WTC11 (cell line): ENCODE measurements around the gene DHX38. TPM values are rescaled to one million over a fixed set of nuclear protein-coding genes. Genes with fewer than 3 reads are reported as not detected.

ENCODE experiments used
- ATAC-seq: fragments of 200-7000 bp; cut with Tn5 transposase; 2 replicates; pipeline ENCODE4 v1.10.0; 2021; ENCODE audit warnings: mild to moderate bottlenecking, moderate library complexity
- Bru-seq: library from RNA; stranded (reverse); fragments of 400-500 nt; gene quantifications from one replicate; lab custom pipeline; 2021; lab: Mats Ljungman, UMichigan
- CTCF ChIA-PET: fragments of 300-600 bp; sonication (Branson Sonifier 250); formaldehyde crosslinking; loops from one replicate; lab custom pipeline; 2021; ENCODE audit warnings: antibody characterized with exemption; lab: Charles Lee
- POLR2A ChIA-PET: fragments of 350-600 bp; sonication (Branson Sonifier 250); formaldehyde crosslinking; loops from one replicate; lab custom pipeline; 2021; ENCODE audit warnings: antibody characterized with exemption; lab: Charles Lee
- DNase-seq: peaks from one replicate; pipeline ENCODE4 v3.0.0; 2021; ENCODE audit warnings: low spot score
- H3K27ac Mint-ChIP-seq: 2 replicates; pipeline ENCODE4 v1.8.0; 2021; ENCODE audit warnings: mixed read lengths
- H3K27me3 Mint-ChIP-seq: 2 replicates; pipeline ENCODE4 v1.8.0; 2021; ENCODE audit warnings: low read depth, mild to moderate bottlenecking, moderate library complexity, mixed read lengths
- H3K36me3 Mint-ChIP-seq: 2 replicates; pipeline ENCODE4 v1.8.0; 2021; ENCODE audit warnings: mixed read lengths
- H3K4me1 Mint-ChIP-seq: 2 replicates; pipeline ENCODE4 v1.8.0; 2022; ENCODE audit warnings: mixed read lengths
- H3K4me3 Mint-ChIP-seq: 2 replicates; pipeline ENCODE4 v1.8.0; 2021; ENCODE audit warnings: mild to moderate bottlenecking, moderate library complexity, mixed read lengths
- H3K9me3 Mint-ChIP-seq: 2 replicates; pipeline ENCODE4 v1.8.0; 2021; ENCODE audit warnings: mixed read lengths
- AR ChIP-seq: fragments of 250-450 bp; sonication (Bioruptor Pico); IDR thresholded peaks from 2 replicates; pipeline ENCODE4 v1.9.0; 2021; ENCODE audit warnings: mild to moderate bottlenecking
- ATF1 ChIP-seq: sonication (generic); formaldehyde crosslinking; IDR thresholded peaks from 2 replicates; pipeline ENCODE4 v1.8.1; 2023; ENCODE audit warnings: mild to moderate bottlenecking, moderate library complexity, missing genetic modification reagents
- ATF3 ChIP-seq: sonication (generic); formaldehyde crosslinking; conservative IDR thresholded peaks from 2 replicates; pipeline ENCODE4 v1.8.1; 2022; ENCODE audit warnings: mild to moderate bottlenecking, missing genetic modification reagents
- CREM ChIP-seq: sonication (generic); formaldehyde crosslinking; IDR thresholded peaks from 2 replicates; pipeline ENCODE4 v1.8.1; 2022; ENCODE audit warnings: mild to moderate bottlenecking, missing genetic modification reagents, moderate library complexity
- ELF4 ChIP-seq: sonication (generic); formaldehyde crosslinking; IDR thresholded peaks from 2 replicates; pipeline ENCODE4 v1.8.1; 2022; ENCODE audit warnings: low read depth, mild to moderate bottlenecking, moderate library complexity, missing genetic modification reagents
- EMX1 ChIP-seq: fragments of 250-450 bp; sonication (Bioruptor Pico); IDR thresholded peaks from 2 replicates; pipeline ENCODE4 v1.8.0; 2021; ENCODE audit warnings: mild to moderate bottlenecking
- FOXK1 ChIP-seq: sonication (generic); formaldehyde crosslinking; IDR thresholded peaks from 2 replicates; pipeline ENCODE4 v1.8.0; 2022; ENCODE audit warnings: mild to moderate bottlenecking, moderate library complexity, missing genetic modification reagents
- GABPB1 ChIP-seq: sonication (generic); formaldehyde crosslinking; IDR thresholded peaks from 2 replicates; pipeline ENCODE4 v1.8.1; 2023; ENCODE audit warnings: mild to moderate bottlenecking, missing genetic modification reagents
- GRHL2 ChIP-seq: fragments of 250-450 bp; sonication (Bioruptor Pico); IDR thresholded peaks from 2 replicates; pipeline ENCODE4 v1.8.0; 2022; ENCODE audit warnings: mild to moderate bottlenecking, moderate library complexity; ENCODE audit not compliant: insufficient replicate concordance, severe bottlenecking
- IRF1 ChIP-seq: sonication (generic); formaldehyde crosslinking; IDR thresholded peaks from 2 replicates; pipeline ENCODE4 v1.8.0; 2023; ENCODE audit warnings: missing genetic modification reagents
- KAT7 ChIP-seq: sonication (generic); formaldehyde crosslinking; IDR thresholded peaks from 2 replicates; pipeline ENCODE4 v1.8.1; 2023; ENCODE audit warnings: missing genetic modification reagents, mild to moderate bottlenecking, borderline replicate concordance
- NFATC4 ChIP-seq: fragments of 250-450 bp; sonication (Bioruptor Pico); IDR thresholded peaks from 2 replicates; pipeline ENCODE4 v1.9.0; 2021; ENCODE audit warnings: mild to moderate bottlenecking
- NFYB ChIP-seq: sonication (generic); formaldehyde crosslinking; conservative IDR thresholded peaks from 2 replicates; pipeline ENCODE4 v1.8.0; 2022; ENCODE audit warnings: low read depth, missing genetic modification reagents
- SMAD4 ChIP-seq: sonication (generic); formaldehyde crosslinking; IDR thresholded peaks from 2 replicates; pipeline ENCODE4 v1.8.0; 2022; ENCODE audit warnings: mild to moderate bottlenecking, missing genetic modification reagents
- SP1 ChIP-seq: sonication (generic); formaldehyde crosslinking; conservative IDR thresholded peaks from 2 replicates; pipeline ENCODE4 v1.8.1; 2022; ENCODE audit warnings: missing genetic modification reagents
- TEAD1 ChIP-seq: sonication (generic); formaldehyde crosslinking; IDR thresholded peaks from 2 replicates; pipeline ENCODE4 v1.8.0; 2022; ENCODE audit warnings: mild to moderate bottlenecking, missing genetic modification reagents
- TEAD4 ChIP-seq: sonication (generic); formaldehyde crosslinking; IDR thresholded peaks from 2 replicates; pipeline ENCODE4 v1.8.0; 2022; ENCODE audit warnings: mild to moderate bottlenecking, missing genetic modification reagents
- TP53 ChIP-seq: sonication (generic); formaldehyde crosslinking; IDR thresholded peaks from 2 replicates; pipeline ENCODE4 v1.8.1; 2023; ENCODE audit warnings: mild to moderate bottlenecking, missing genetic modification reagents
- ZBTB21 ChIP-seq: sonication (generic); formaldehyde crosslinking; IDR thresholded peaks from 2 replicates; pipeline ENCODE4 v1.8.1; 2023; ENCODE audit warnings: mild to moderate bottlenecking, missing genetic modification reagents, borderline replicate concordance
- ZMAT4 ChIP-seq: fragments of 250-450 bp; sonication (Bioruptor Pico); IDR thresholded peaks from 2 replicates; pipeline ENCODE4 v1.9.0; 2021; ENCODE audit warnings: mild to moderate bottlenecking
- ZNF138 ChIP-seq: sonication (generic); formaldehyde crosslinking; conservative IDR thresholded peaks from 2 replicates; pipeline ENCODE4 v1.8.1; 2022; ENCODE audit warnings: mild to moderate bottlenecking, moderate library complexity, missing genetic modification reagents
- ZNF317 ChIP-seq: sonication (generic); formaldehyde crosslinking; IDR thresholded peaks from 2 replicates; pipeline ENCODE4 v1.8.1; 2023; ENCODE audit warnings: low read depth, mild to moderate bottlenecking, moderate library complexity, missing genetic modification reagents, borderline replicate concordance
- ZNF423 ChIP-seq: fragments of 250-450 bp; sonication (Bioruptor Pico); IDR thresholded peaks from 2 replicates; pipeline ENCODE4 v2.1.2; 2022; ENCODE audit warnings: mild to moderate bottlenecking, moderate library complexity
- long read RNA-seq, 3 experiments: library from RNA in 1 of 3; library from capped mRNA in 1 of 3; library from polyadenylated mRNA in 1 of 3; unstranded in 2 of 3; stranded (forward) in 1 of 3; transcript quantifications; one replicate each; pipeline ENCODE4 v2.0.0, GENCODE V29; 2021
- total RNA-seq: library from RNA; stranded (reverse); gene quantifications from 3 replicates; pipeline ENCODE4 v1.2.3, GENCODE V29; 2021

DHX38 gene
- 62.4 to 91.7 TPM (median 66.5 TPM) in 3 replicates for total RNA-seq
- Bru-seq, nascent RNA, result percentile 73 among the genes with signal in this experiment
- long read RNA-seq, experiment 1, full-length matches to known transcripts, result 88 of 182 reads
- long read RNA-seq, experiment 1, partial matches to known transcripts, result 61 of 182 reads
- long read RNA-seq, experiment 1, other reads (novel, unspliced or antisense), result 33 of 182 reads
- long read RNA-seq, experiment 2, full-length matches to known transcripts, result 7 of 56 reads
- long read RNA-seq, experiment 2, partial matches to known transcripts, result 38 of 56 reads
- long read RNA-seq, experiment 2, other reads (novel, unspliced or antisense), result 11 of 56 reads
- long read RNA-seq, experiment 3, partial matches to known transcripts, result 4 of 5 reads
- long read RNA-seq, experiment 3, other reads (novel, unspliced or antisense), result 0 of 5 reads

GRCh38 chr16:72093448-72094265, at the start of gene DHX38, which contains the start of gene TXNL4B:
Gene DHX38, plus strand, starts transcription at chr16:72093847. Its CDS starts 2,311 bp downstream, at chr16:72096158.
Gene TXNL4B, minus strand, starts transcription at chr16:72093620. Its CDS starts 2,871 bp downstream, at chr16:72090749.
- Mint-ChIP-seq H3K4me3 (peak within 1 kb of the TSS; percentile 99), H3K4me1 (peaks cover 11% of the 10 kb centered on the region), H3K27me3 (no peaks in the 10 kb centered on the region), H3K9me3 (no peaks in the 10 kb centered on the region), H3K27ac (peak within 1 kb of the TSS; percentile 96), H3K36me3 (peaks cover 31% of the 10 kb centered on the region)
- TF ChIP-seq AR (CRISPR knock-in tag), result no peak
- TF ChIP-seq SMAD4, result no peak
- peak; percentile 79; the same call in 1 of the 2 replicates for TF ChIP-seq CREM (CRISPR knock-in tag)
- peak; percentile 86 for TF ChIP-seq SP1 (CRISPR knock-in tag)
- TF ChIP-seq NFYB (CRISPR knock-in tag), result peak; percentile 70
- TF ChIP-seq GABPB1 (CRISPR knock-in tag), result 0 out of 2 replicates have a peak, but pooled peaks have one; percentile 15
- TF ChIP-seq ATF1 (CRISPR knock-in tag), result 0 out of 2 replicates have a peak, but pooled peaks have one; percentile 56
- TF ChIP-seq FOXK1 (CRISPR knock-in tag), result peak; percentile 76; the same call in 1 of the 2 replicates
- POLR2A ChIA-PET, result interaction anchor here (0.6 to 1.3 kb wide), 5 partner anchors 16 to 200 kb away, joined by 3 to 6 read pairs (median 4); no protein-coding TSS in a partner anchor
- CTCF ChIA-PET, result interaction anchor here (0.5 to 2.6 kb wide), 10 partner anchors 15 to 815 kb away, joined by 3 to 16 read pairs (median 7); no protein-coding TSS in a partner anchor
- ATAC-seq (peak; percentile 98), DNase-seq (peak; percentile 93)

- DNase-seq, result no peak
- POLR2A ChIA-PET, result no interaction called here
- CTCF ChIA-PET, result no interaction called here
- H3K36me3 Mint-ChIP-seq, result no peaks in the 10 kb centered on the region
- peaks cover 3% of the 10 kb centered on the region; the same call in 1 of the 2 replicates for H3K27me3 Mint-ChIP-seq
- no peaks in the 10 kb centered on the region for H3K4me1 Mint-ChIP-seq
- ATAC-seq, result no peak
- no peak for TF ChIP-seq GRHL2 (CRISPR knock-in tag)
- no peak for TF ChIP-seq TEAD4 (CRISPR knock-in tag)
- TF ChIP-seq NFATC4, result no peak
- TF ChIP-seq EMX1 (CRISPR knock-in tag), result no peak
- TF ChIP-seq ZNF423 (CRISPR knock-in tag), result no peak
- no peak for TF ChIP-seq NFYB (CRISPR knock-in tag)
- no peak for TF ChIP-seq ATF3 (CRISPR knock-in tag)
- no peak for TF ChIP-seq SP1 (CRISPR knock-in tag)
- no peak for TF ChIP-seq ZMAT4 (CRISPR knock-in tag)
- no peak for TF ChIP-seq ZNF138 (CRISPR knock-in tag)
- no peak for TF ChIP-seq ZNF317
- no peak for TF ChIP-seq CREM (CRISPR knock-in tag)
- no peak for TF ChIP-seq TP53 (CRISPR knock-in tag)
- no peak for TF ChIP-seq ELF4 (CRISPR knock-in tag)
- no peak for TF ChIP-seq IRF1 (CRISPR knock-in tag)
- no peak for TF ChIP-seq TEAD1 (CRISPR knock-in tag)
- TF ChIP-seq ZBTB21 (CRISPR knock-in tag), result no peak
- no peak for TF ChIP-seq KAT7 (CRISPR knock-in tag)
- no peak for TF ChIP-seq ATF1 (CRISPR knock-in tag)
- peaks cover 9% of the 10 kb centered on the region for H3K9me3 Mint-ChIP-seq
- no peak overlapping the region for H3K27ac Mint-ChIP-seq
- H3K4me3 Mint-ChIP-seq, result no peak overlapping the region
These were observed 49.4 kb upstream of the DHX38 start for GRCh38 chr16:72044296-72044695.
